Activated CD8-positive, alpha-beta memory T cell treated with anti-CD3 and anti-CD28 coated beads, Interleukin-2, amount 50 U/mL, for 1 hour (primary cell): ENCODE measurements around the gene KRTAP22-1.

Source experiments
- DNase-seq: peaks from one replicate; pipeline ENCODE4 v3.0.0-alpha.2; 2020; ENCODE audit errors: extremely low read depth

Gene KRTAP22-1

DNA sequence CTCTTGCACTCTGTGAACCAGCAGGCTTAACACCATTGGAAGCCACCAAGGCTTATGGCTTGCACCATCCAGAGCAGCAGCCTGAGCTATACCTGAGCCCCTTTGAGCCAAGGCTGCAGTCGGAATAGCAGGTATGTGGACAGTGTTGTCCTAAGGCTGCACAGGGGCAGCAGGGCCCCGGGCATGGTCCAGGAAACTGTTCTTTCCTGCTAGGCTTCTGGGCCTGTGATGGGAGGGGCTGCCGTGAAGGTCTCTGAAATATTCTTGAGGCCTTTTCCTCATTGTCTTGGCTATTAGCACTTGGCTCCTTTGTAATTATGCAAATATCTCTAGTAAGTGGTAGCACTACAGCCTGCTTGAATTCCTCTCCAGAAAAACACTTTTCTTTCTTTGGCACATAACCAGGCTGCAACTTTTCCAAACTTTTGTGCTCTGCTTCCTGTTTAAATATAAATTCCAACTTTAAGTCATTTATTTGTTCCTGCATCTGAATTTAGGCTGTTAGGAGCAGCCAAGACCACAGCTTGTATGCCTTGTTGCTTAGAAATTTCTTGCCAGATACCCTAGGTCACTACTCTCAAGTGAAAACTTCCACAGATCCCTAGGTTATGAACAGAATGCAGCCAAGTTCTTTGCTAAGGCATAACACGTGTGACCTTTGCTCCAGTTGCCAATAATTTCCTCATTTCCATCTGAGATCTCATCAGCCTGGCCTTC lies 24.7 kb downstream of the KRTAP22-1 start:
- DNase-seq: no peak

DNA sequence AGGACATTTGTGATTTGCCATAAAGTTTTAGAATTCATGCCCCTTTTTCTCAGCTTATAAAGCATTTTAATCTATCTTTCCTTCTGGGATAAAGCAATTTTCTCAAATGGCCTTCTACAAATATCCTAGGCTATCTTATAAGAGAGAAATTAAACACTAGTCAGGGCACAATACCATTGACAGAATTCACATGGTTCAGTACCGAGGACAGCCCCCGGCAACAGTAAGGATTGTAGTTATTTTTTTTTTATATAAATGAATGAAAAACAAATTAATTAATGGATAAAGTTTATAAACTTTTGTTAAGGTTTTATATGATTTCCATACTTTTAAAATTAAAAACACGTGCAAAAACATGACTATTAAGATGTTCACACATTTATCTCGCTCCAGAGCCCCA lies 27.2 kb downstream of the KRTAP22-1 start:
- DNase-seq: no peak

DNA sequence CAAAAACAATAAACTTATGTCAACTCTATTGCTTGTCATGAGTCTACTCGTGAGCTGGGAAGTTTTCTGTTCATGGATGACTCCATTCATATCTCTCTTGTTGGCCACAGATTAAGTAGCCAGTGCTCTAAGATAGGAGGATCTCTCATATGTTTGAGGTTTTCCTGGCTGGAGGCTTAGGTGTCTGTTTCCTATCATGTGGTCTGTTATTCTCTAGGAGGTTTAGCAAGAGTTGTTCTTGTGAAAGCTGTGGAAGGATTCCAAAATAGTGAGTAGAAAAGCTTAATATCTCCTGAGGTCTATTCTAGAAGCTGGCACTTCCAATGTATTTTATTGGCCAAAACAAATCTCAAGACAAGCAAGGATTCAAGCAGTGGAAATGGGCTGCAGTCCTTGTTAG lies 28.3 kb downstream of the KRTAP22-1 start:
- DNase-seq: no peak

DNA sequence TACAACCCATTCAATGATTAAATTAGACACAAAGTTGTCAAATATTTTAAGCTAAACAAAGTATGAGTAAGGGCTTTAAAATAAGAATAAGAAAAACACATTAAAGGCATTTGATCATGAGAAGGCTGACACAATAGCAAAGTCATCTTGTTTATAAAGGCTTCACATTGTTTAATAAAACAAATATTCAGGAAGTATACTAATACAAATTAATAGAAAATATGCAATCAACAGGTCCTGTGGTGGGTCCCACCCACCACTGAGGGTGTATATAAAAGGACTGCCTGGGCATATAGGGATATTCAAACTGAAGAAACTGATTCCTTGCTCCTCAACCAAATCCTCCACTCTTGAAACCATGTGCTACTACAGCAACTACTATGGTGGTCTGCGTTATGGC lies 34.0 kb downstream of the KRTAP22-1 start, which contains the start of gene KRTAP20-2:
Gene KRTAP20-2, plus strand, starts transcription at position 301 of the 400 bp plus-strand sequence. Its CDS starts 58 bp downstream, at position 359.
- no peak for DNase-seq

DNA sequence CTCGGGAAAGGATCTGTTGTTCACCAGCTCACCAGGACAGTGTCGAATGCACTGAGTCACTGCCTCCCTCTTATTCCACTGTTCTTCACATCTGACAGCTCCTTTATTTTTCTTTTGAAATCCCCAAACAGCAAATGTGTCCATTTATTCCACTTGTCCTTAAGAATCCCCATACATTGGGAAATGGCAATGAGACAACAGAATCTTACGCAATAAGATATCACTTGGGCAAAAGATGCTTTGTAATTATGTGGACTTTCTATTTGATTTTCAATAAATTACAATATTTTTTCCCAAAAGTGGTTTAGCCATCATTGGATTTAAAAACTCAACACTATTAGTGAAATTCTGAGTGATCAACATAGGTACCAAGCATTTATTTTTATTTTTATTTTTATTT lies 37.8 kb downstream of the KRTAP22-1 start:
- DNase-seq: no peak

DNA sequence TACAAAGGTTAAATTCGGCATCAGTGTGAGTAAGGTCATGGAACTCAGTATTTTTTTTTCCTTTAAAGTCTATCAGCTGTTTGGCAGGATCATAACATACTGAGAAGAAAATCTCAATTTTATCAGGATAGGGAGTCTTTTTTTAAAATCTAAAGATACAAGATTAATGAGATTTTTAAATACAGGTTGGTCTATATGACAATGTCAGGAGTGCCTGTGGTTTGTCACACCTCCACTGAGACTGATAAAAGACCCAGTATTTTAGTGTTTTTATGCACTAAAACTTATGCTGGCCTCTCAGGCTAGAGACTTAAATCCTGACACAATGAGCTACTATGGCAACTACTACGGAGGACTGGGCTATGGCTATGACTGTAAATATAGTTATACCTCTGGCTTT lies 41.7 kb downstream of the KRTAP22-1 start, which contains the start of gene KRTAP20-3:
Gene KRTAP20-3, plus strand, starts transcription at position 301 of the 400 bp plus-strand sequence.
- DNase-seq: no peak

DNA sequence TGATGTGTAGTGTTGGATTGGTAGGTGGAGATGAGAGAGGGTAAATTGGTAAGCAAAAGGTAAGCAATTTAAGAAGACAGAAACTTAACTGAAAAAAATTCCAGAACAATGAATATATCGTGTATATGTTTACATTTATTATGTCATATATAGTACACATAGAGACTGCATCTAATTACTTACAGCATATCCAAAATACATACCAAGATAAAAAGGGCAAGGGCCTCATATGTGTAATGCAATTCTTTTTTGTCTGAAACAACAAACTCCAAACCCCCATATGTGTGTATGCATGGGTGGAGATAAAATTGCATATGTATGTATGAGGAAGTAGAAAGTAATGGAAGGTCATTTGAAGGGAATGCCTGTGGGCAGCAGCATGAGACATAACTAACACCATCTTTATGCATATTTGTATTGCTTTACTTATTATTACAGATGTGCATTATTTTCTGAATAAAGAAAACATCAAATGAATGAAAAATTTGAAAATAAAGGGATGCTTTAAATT lies 46.1 kb downstream of the KRTAP22-1 start:
- DNase-seq: no peak
